CD4-positive, alpha-beta T cell treated with Interleukin-4 for 4 hours (primary cell): ENCODE results near the gene NSD2.
"Not testable (repeated sequence)": the region's sequence is repeated elsewhere in the genome, so short reads cannot be mapped to it uniquely, and the experiment has no call there.

ENCODE experiments used
- DNase-seq: peaks from one replicate; pipeline ENCODE4 v3.0.0-alpha.2; 2020

The NSD2 gene

GRCh38 chr4:1900624-1901023 is 29.4 kb downstream of the NSD2 start:
- no peak for DNase-seq

- no peak for DNase-seq
Observed at GRCh38 chr4:1901127-1901526, 29.9 kb downstream of the NSD2 start.

GRCh38 chr4:1902243-1902642 is 31.1 kb downstream of the NSD2 start:
- DNase-seq: no peak

GRCh38 chr4:1903035-1903434 is 31.8 kb downstream of the NSD2 start:
- no peak for DNase-seq

- DNase-seq: no peak
Observed at GRCh38 chr4:1904042-1904441, 32.8 kb downstream of the NSD2 start.

- no peak for DNase-seq
Observed at GRCh38 chr4:1907848-1908525, 36.8 kb downstream of the NSD2 start.

GRCh38 chr4:1909696-1910095 is 38.5 kb downstream of the NSD2 start:
- not testable (repeated sequence) for DNase-seq

GRCh38 chr4:1910643-1911042 is 39.5 kb downstream of the NSD2 start:
- DNase-seq: peak; percentile 10

- DNase-seq: not testable (repeated sequence)
Observed at GRCh38 chr4:1911316-1911715, 40.1 kb downstream of the NSD2 start.

GRCh38 chr4:1922821-1923220 is 51.6 kb downstream of the NSD2 start:
- no peak for DNase-seq

- no peak for DNase-seq
Observed at GRCh38 chr4:1927675-1928074, 56.5 kb downstream of the NSD2 start.

GRCh38 chr4:1928356-1929239 is 57.4 kb downstream of the NSD2 start:
- peak; percentile 28 for DNase-seq

GRCh38 chr4:1932736-1933135 is 61.5 kb downstream of the NSD2 start:
- no peak for DNase-seq

- no peak for DNase-seq
Observed at GRCh38 chr4:1933700-1934099, 62.5 kb downstream of the NSD2 start.

GRCh38 chr4:1937550-1937949 is 66.4 kb downstream of the NSD2 start:
- no peak for DNase-seq

GRCh38 chr4:1938027-1938426 is 66.8 kb downstream of the NSD2 start:
- DNase-seq: no peak

- DNase-seq: no peak
Observed at GRCh38 chr4:1939664-1940509, 68.7 kb downstream of the NSD2 start.

- no peak for DNase-seq
Observed at GRCh38 chr4:1940566-1940965, 69.4 kb downstream of the NSD2 start.

GRCh38 chr4:1943928-1944327 is 72.7 kb downstream of the NSD2 start:
- DNase-seq: no peak

GRCh38 chr4:1945124-1945895 is 74.1 kb downstream of the NSD2 start:
- DNase-seq: no peak

GRCh38 chr4:1945912-1946311 is 74.7 kb downstream of the NSD2 start:
- no peak for DNase-seq

GRCh38 chr4:1948232-1948631 is 77.0 kb downstream of the NSD2 start:
- no peak for DNase-seq
